ENCODE measurements around the gene METAP1D. TPM values are rescaled to one million over a fixed set of nuclear protein-coding genes. Genes with fewer than 3 reads are reported as not detected.

Gene METAP1D
- total and polyA plus RNA-seq, 2 of the 4 experiments (the other 2 are of a cell fraction): 3.4 to 5.5 TPM

DNA sequence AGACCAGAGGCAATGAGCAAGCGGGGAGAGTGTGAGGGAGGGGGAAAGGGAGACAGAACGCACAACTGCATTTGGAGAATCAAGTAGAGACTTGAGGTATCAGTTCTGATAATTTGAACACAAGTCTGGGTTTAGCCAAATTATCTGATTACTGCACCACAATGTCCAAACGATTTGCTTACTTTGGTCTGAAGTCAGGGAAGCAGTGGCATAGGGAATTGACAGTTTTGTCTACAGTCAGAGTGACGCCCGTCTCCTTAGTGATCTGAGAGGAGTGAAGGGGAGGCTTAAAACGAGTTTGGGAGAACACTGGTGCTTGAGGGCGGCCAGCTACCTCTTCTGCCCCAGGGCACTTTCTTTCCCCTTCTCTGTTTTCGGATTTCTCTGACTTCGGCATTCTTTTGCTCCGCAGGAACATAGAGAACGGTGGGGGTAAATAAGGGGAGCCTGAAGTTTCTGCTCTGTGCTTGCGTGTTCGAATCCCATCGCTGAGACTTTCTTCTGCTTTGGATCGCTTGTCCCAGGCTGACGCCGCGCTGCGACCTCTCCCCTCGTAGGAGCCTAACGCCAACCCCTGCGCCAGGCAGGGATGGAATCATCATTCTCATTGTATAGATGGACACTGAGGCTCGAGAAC is 105.8 kb downstream of the METAP1D start:
- peak overlapping the region; percentile 39 for H2AK9ac ChIP-seq (replicated peaks; ENCODE audit: low read depth, low read length, poor library complexity)
- no peaks in the 10 kb centered on the region for H3K9me1 ChIP-seq (ENCODE audit: insufficient read depth, low read length)
- BruUV-seq (replicated peaks): no TSS peak
- H4K91ac ChIP-seq (ENCODE audit: insufficient read depth, low read depth, low read length): no peak overlapping the region
- H4K20me1 ChIP-seq (ENCODE audit: insufficient read depth, low read length): no peaks in the 10 kb centered on the region
- H2AFZ ChIP-seq (replicated peaks; ENCODE audit: low read length, poor library complexity): peak overlapping the region; percentile 96
- peak overlapping the region in 1 of 2 experiments; percentile 56; a peak in 2 of 4 replicates for H4K8ac ChIP-seq (ENCODE audit: low read depth in 2 of 2, low read length in 2 of 2)
- H3K4ac ChIP-seq (ENCODE audit: low read depth, low read length): peak overlapping the region; percentile 17
- H3K27ac ChIP-seq (ENCODE audit: insufficient read depth, low read length): no peak overlapping the region
- ATAC-seq (ENCODE audit: low read depth): no peak
- no peak for DNase-seq
- peak overlapping the region; percentile 61 for H3K4me3 ChIP-seq (ENCODE audit: insufficient read depth, low read depth, low read length)
- H3K27me3 ChIP-seq (ENCODE audit: control insufficient read depth, insufficient read depth, low read length): no peaks in the 10 kb centered on the region; the same call in 1 of the 2 replicates
- WGBS, 2 experiments (ENCODE audit: extremely low coverage in 2 of 2, insufficient read length in 1 of 2): 40% methylated on average over 4 of the region's 23 CpGs; no CpG with 5 or more reads in 1 of the 2 experiments
- H3K14ac ChIP-seq (replicated peaks; ENCODE audit: low read depth, low read length): peak overlapping the region; percentile 43; the same call in 1 of the 2 replicates
- H3K4me2 ChIP-seq (ENCODE audit: low read depth, low read length): peak overlapping the region; percentile 87
- dilution Hi-C loops (cut with HindIII; ENCODE audit: low sequenced_read_pairs, unreplicated experiment) (no loop called here), intact Hi-C loops (cut with micrococcal nuclease) (loop anchor here (1.0 kb wide), 1 partner anchor 531 kb away; no protein-coding TSS in a partner anchor), in situ Hi-C loops (cut with MboI; ENCODE audit: low sequenced_read_pairs) (loop anchor here (5.0 kb wide), 2 partner anchors 298 to 403 kb away; no protein-coding TSS in a partner anchor)
- 0 out of 2 replicates have a peak overlapping the region, but pooled peaks have one; percentile 11 for H2BK20ac ChIP-seq (ENCODE audit: low read depth, low read length)
- H3K56ac ChIP-seq (ENCODE audit: extremely low read depth, insufficient read depth, low read length): no peak overlapping the region
- peak overlapping the region; percentile 14; the same call in 1 of the 2 replicates for H3K9ac ChIP-seq (ENCODE audit: low read depth, low read length)
- H4K5ac ChIP-seq (ENCODE audit: low read depth, low read length): no peak overlapping the region; the same call in 1 of the 2 replicates
- H3K18ac ChIP-seq (ENCODE audit: low read depth, low read length): no peak overlapping the region
- H3K4me1 ChIP-seq (ENCODE audit: control insufficient read depth, insufficient read depth, low read length): 0 out of 2 replicates have a peak, but pooled peaks cover 2% of the 10 kb centered on the region
- POLR2A ChIA-PET (ENCODE audit: unreplicated experiment): no interaction called here
- H2BK5ac ChIP-seq (ENCODE audit: low read depth, low read length, poor library complexity, severe bottlenecking): no peak overlapping the region
- H3K36me3 ChIP-seq (ENCODE audit: control insufficient read depth, insufficient read depth, low read length): no peaks in the 10 kb centered on the region
- CTCF ChIA-PET: interaction anchor here (0.6 to 2.2 kb wide), 5 partner anchors 22 to 403 kb away, joined by 3 to 9 read pairs (median 5); no protein-coding TSS in a partner anchor
- no peaks in the 10 kb centered on the region for H3K79me1 ChIP-seq (ENCODE audit: low read depth in 1 of 2, low read length in 2 of 2)
- H3K23ac ChIP-seq (ENCODE audit: low read depth, low read length): 0 out of 2 replicates have a peak overlapping the region, but pooled peaks have one; percentile 42
- H2AK5ac ChIP-seq (ENCODE audit: low read depth, low read length): no peak overlapping the region; the same call in 1 of the 2 replicates
- no peak overlapping the region for H2BK15ac ChIP-seq (ENCODE audit: low read depth, low read length)
- H2BK120ac ChIP-seq (ENCODE audit: low read depth, low read length): peak overlapping the region; percentile 18; the same call in 1 of the 2 replicates
- H3K9me3 ChIP-seq (ENCODE audit: control insufficient read depth, insufficient read depth, low read length): no peaks in the 10 kb centered on the region
- TF ChIP-seq RAD21 (IDR thresholded peaks at IDR 0.05; ENCODE audit: low read length) (no peak), NFE2L2 (IDR thresholded peaks at IDR 0.05; ENCODE audit: low read depth, low read length) (no peak), CHD1 (IDR thresholded peaks at IDR 0.05; ENCODE audit: low read depth, low read length) (no peak), RCOR1 (IDR thresholded peaks at IDR 0.05; ENCODE audit: insufficient replicate concordance, low read length) (no peak), SMC3 (IDR thresholded peaks at IDR 0.05; ENCODE audit: low read depth, low read length) (no peak), FOS (IDR thresholded peaks at IDR 0.05; ENCODE audit: low read depth, low read length) (no peak), MAZ (IDR thresholded peaks at IDR 0.05; ENCODE audit: borderline replicate concordance, low read depth, low read length) (no peak; the same call in 1 of the 2 replicates), CEBPB (IDR thresholded peaks at IDR 0.05; ENCODE audit: low read depth, low read length) (no peak), MXI1 (IDR thresholded peaks at IDR 0.05; ENCODE audit: borderline replicate concordance, low read depth, low read length) (no peak), USF2 (IDR thresholded peaks at IDR 0.05; ENCODE audit: low read depth, low read length) (no peak), MAFK (IDR thresholded peaks at IDR 0.05; ENCODE audit: low read depth, low read length) (no peak), CTCF (conservative IDR thresholded peaks at IDR 0.05; ENCODE audit: low read depth, low read length) (no peak)
- TF ChIP-seq, protein P1, sequence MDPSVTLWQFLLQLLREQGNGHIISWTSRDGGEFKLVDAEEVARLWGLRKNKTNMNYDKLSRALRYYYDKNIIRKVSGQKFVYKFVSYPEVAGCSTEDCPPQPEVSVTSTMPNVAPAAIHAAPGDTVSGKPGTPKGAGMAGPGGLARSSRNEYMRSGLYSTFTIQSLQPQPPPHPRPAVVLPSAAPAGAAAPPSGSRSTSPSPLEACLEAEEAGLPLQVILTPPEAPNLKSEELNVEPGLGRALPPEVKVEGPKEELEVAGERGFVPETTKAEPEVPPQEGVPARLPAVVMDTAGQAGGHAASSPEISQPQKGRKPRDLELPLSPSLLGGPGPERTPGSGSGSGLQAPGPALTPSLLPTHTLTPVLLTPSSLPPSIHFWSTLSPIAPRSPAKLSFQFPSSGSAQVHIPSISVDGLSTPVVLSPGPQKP (IDR thresholded peaks at IDR 0.05; ENCODE audit: borderline replicate concordance, low read depth, low read length): no peak
